Measurements from ENCODE around the gene INPP5A.
"Not testable (repeated sequence)": the region's sequence is repeated elsewhere in the genome, so short reads cannot be mapped to it uniquely, and the experiment has no call there.

INPP5A gene

DNA sequence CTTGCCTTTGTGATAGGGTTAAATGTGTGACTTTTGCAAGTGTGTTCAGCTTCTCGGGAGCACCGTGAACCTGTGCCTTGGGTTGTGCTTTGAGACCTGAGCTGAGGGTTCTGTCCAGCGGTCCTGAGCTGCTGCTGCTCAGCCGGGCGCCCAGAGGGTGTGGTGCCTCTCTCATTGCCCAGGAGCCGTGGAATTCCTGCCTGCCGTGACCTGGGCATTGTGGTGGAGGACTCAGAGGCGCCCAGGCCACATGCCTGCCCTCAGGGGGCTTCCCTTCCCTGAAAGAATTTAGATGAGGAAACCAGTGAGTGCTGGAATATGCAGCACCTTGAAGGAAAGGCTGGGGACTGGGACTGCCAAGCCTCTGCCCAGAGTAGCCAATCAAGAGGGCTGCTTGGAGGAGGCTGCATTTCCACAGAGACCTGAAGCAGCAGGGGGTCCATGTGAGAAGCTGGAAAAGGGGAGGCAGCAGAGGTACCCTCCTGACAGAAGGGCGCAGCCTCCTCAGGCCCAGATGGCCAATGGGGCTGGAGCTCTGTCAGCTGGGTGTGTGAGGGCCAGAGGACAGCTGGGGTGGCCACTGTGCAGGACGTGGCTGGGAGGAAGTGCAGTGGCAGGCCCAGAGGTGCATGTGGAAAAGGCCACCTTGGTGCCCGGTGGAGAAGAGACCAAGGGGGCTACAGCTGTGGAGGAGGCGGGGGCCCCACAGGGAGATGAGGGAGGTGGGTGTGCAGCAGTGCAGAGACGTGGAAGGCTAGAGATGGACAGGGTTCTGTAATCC lies 141.0 kb downstream of the INPP5A start:
- no peak for DNase-seq (ENCODE audit: low read depth)

DNA sequence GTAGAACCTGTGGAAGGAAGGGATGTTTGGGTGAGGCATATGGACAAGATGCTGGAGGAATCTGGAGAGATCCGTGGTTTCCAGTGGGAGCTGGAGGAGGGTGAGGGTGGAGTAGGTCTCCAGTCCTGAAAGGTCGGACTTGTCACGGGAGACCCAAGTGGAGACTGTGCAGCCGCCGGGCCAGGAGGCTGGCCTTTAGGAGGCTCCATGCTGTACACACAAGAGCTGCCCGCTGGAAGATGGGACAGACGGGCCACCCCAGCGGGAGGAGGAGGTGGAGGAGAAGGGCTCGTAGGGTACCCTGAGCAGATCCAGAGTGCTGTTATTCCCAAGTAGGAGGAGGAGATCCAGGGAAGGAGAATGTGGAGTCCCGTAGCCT lies 141.6 kb downstream of the INPP5A start:
- no peak for DNase-seq (ENCODE audit: low read depth)

DNA sequence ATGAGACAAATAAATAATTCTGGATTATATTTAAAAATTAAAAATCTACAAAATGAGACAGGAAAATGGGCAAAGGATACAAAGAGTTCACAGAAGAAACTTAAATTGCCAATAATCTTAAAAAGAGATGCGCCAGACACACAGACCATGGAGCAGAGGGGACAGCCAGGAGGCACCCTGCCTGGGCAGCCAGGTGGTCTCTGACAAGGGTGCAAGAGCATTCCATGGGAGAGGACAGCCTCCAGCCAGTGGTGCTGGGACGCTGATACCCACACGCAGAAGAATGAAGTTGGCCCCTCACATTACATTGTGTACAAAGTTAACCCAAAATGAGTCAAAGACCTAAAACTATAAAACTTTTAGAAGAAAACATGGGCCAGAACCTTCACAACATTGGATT lies 142.1 kb downstream of the INPP5A start:
- no peak for DNase-seq (ENCODE audit: low read depth)

DNA sequence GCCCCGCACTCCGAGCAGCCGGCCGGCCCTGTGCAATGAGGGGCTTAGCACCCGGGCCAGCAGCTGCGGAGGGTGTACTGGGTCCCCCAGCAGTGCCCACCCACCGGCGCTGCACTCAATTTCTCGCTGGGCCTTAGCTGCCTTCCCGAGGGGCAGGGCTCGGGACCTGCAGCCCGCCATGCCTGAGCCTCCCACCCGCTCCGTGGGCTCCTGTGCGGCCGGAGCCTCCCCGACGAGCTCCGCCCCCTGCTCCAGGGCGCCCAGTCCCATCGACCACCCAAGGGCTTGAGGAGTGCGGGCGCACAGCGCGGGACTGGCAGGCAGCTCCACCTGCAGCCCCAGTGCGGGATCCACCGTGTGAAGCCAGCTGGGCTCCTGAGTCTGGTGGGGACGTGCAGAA lies 143.2 kb downstream of the INPP5A start:
- not testable (repeated sequence) for DNase-seq (ENCODE audit: low read depth)

DNA sequence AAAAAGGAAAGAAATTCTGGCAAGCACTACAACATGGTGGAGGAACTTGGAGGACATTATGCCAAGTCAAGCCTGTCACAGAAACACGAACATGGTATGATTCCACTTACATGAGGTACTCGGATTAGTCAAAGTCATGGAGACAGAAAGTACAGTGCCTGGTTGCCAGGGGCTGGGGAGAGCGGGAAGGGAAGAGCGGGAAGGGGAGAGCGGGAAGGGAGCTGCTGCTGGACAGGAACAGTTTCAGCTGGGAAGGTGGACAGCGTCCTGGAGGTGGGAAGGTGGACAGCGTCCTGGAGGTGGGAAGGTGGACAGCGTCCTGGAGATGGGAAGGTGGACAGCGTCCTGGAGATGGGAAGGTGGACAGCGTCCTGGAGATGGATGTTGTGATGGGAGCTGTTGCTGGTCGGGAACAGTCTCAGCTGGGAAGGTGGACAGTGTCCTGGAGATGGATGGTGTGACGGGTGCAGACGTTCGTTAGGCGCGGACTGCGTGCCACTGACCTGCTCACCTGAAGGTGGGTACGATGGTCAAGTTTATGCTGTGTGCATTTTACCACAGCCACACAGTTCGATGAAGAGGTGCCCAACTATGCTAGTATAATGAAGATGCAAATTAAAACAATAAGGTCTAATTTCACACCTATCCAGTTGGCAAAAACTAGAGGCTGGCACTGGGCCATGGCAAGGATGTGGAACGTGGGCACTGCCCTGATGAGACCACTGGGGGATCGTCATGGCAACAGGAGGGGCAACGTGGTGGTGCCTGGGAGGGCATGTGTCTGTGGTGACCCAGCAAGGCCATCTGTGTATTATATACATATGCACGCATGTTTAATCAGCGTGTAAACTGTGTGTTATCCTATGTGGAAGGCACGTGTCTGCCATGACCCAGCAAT lies 144.5 kb downstream of the INPP5A start:
- no peak for DNase-seq (ENCODE audit: low read depth)

DNA sequence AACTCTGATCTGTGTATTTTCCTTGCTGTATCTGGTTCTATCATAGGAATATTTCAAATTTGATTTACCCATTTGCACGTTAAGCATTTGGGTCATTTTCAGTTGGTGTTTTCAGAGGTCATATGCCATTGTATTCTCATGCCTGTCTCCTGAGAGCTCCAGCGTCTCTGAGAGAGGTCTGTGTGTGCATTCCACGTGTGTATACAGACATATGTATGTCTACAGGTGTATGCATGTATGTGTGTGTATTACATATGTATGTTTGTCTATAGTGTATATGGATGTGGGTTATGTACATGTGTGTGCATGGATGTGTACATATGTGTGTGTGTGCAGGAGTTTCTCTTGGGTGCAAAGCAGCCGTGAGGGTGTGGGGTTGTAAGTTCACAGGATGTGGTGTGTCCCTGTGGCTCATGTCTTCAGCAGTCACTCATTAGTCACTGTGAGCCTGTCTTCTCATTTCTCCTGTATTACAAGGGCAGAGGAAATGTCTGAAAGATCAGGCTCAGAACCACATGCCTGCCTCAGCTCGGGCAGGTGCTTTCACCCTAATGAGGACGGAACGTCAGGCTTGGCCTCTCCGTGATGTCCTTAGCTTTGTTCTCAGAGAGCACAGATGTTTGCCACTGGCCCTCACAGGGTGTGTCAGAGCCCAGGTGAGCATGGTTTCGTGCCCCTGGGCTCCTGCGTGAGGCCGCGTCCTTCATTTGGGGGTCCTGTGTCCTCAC lies 146.7 kb downstream of the INPP5A start:
- DNase-seq (ENCODE audit: low read depth): no peak

DNA sequence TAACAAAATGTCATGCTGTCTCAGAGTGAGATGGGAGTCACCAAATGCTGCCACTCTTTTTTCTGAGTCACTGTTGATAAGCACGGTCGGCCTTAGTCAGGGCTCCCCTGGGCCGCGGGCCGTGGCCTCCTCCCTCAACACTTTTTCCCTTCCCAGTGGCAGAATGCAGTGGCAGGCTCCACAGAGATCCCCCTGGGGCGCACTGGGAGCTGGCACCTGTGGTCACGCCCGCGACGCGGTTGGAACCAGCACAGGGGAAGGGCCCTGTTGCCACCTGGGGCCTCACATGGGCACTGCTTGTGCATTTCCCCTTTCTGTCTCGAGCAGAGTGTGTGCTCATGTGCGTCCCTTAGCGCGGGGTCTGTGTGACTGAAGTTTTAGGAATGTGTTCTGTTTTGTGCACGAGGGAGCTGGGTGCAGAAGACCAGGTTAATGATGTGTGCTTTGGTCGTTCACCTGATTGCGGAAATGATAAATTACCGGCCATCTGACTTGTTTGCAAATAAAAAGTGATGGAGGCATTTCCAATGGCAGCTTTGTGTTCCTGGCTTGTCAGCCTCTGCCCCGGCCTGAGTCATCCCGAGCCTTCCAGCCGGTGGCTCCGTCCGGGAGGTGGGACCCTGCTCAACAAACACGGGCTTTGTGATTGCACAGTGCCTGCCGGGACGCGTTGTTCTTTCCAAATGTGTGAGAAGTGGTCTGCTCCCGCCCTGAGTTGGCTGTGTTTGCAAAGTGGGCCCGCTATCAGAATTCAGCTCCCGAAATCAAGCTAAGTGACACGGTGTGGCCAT lies 147.7 kb downstream of the INPP5A start:
- DNase-seq (ENCODE audit: low read depth): no peak

DNA sequence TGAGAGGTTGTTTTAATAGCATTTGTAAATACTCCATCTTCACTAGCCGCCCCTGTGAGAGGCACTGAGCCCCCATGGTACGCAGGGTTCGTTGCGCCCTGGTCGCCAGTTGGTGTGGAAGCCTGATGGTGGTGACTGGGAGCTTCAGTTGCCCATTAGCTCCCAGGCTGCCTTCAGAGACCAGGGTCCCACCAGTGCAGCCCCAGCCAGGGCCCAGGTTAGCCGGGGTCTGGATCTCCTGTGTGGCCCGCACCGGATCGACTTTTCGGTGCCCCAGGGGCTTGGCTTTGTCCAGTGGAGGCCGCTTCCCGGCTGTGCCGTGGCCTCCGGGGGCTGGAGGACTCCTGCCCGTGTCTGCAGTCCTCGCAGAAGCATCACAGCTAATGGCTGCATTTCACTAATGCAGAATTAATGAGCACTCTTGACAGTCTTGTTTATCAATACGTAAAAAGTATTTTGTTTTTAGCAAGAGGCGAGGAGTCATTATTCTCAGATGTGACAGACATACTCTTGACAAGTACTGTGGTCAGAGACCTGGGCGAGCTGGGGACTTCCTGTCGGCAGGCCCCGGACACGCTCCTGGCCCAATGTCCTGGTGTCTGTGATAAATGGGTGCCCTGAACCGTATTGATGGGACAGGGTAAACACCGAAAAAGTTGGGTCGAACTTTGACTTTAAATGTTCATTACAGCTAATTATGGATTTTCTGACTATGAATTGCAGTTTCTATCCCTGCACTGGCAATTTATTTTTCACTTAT lies 148.5 kb downstream of the INPP5A start:
- DNase-seq (ENCODE audit: low read depth): no peak

DNA sequence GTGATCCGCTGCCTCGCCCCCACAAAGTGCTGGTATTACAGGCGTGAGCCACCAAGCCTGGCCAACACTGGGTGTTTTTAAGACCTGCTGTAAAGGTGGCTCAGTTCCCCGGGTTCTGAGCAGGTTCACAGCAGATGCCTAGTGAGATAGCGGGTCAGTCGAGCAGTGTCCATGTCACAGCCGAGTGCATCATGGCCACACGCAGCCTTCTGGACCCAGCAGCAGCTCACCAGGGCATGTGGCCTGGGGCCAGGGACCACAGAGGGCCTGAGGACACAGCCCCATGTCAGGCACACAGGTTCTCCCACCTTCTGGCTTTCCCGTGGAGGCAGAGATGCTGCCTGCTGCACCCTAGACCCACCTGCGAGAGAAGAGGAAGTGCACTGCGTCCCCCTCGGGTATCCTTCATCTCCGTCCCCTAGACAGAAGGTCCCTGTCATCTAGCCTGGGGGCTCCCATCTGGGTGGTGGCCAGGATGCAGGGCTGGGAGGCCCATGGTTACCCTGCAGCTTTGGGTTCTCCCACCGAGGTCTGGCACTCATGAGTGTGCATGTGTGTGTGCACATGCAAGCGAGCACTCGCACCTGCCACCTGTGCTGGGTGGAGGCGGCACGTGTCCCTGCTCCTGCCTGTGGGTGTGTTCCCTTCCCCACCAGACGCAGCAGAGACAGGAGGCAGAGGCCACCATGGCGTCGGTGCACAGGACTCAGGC lies 149.8 kb downstream of the INPP5A start:
- no peak for DNase-seq (ENCODE audit: low read depth)

DNA sequence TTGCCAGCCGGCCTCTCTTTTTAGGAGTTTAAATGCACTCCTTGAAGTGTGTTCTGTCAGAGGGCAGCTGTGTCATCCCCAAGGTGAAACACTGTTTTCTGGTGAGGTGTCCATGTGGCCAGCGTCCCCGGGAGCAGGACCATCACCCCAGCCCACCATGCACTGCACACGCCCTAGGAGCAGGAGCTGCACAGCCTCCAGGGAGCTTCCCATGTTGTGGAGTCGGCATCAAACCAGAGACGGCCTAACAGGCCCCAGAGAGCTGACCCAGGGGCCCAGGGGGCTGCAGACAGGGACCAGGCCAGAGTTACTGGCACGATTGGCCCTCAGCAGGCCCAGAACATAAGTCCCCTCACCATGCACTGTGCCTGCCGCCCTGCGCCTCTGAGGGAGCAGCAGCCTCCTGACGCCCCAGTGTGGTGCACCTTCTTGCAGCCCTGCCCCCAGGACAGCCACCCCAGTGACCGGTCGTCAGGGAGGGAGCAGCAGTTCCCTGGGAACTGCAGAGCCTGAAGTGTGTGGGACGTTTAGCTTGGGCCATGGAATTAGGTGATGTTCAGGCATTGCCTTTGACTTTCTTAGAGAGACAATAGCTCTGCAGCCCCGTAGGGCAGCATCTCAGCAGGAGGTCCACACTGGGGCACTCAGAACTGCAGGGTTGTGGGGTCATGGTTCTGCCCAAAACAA lies 150.4 kb downstream of the INPP5A start:
- no peak for DNase-seq (ENCODE audit: low read depth)

DNA sequence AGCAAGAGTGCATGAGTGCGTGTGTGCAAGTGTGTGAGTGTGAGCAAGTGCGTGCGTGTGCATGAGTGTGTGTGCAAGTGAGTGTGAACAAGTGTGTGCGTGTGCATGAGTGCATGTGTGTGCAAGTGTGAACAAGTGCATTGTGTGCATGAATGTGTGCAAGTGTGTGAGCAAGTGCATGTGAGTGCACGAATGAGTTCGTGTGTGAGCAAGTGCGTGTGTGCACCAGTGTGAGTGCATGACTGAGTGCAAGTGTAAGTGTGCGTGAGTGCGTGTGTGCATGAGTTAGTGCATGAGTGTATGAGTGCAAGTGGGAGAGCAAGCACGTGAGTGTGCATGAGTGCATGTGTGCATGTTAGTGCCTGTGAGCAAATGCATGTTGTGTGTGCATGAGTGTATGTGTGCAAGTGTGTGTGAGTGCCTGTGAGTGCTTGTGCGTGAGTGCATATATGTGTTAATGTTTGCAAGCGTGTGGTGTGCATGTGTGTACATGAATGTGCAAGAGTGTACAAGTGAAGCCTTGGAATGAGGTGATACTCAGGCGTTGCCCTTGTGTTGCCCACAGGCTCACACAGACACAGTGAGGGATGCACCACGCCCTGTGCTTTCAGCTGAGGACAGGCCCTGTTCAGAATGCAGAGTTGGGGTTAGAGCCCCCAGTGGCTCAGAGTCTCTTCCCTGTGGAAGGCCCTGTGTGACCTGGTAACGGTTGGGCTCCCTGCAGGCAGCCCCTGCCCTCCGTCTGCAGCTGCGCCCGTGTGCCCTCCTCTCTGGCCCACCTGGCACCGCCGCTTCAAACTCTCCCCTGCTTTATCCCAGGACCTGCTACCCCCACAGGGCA lies 151.2 kb downstream of the INPP5A start:
- no peak for DNase-seq (ENCODE audit: low read depth)

DNA sequence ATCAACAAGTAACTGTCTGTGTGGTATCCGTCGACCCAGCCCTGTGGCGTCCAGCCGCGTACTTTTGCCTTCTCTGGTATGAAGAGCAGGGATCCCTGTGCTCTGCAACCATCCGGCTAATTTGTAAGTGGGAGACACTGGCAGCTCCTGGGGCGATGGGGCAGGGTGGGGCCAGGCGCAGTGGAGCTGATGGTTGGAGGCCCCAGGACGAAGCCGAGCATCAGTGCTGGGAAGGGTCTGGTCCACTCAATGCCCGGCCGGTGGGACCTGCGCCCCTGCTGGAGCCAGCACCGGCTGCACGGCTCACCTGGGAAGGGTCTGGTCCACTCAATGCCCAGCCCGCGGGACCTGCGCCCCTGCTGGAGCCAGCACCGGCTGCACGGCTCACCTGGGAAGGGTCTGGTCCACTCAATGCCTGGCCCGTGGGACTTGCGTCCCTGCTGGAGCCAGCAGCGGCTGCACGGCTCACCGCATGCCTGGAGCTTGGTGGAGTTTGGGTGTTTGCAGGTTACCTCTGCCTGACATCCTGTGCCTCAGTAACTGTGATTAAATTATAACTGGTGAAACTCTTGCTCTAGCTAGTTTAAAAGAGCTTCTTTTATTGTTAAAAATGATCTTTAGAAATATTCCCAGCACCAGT lies 152.3 kb downstream of the INPP5A start:
- DNase-seq (ENCODE audit: low read depth): no peak

DNA sequence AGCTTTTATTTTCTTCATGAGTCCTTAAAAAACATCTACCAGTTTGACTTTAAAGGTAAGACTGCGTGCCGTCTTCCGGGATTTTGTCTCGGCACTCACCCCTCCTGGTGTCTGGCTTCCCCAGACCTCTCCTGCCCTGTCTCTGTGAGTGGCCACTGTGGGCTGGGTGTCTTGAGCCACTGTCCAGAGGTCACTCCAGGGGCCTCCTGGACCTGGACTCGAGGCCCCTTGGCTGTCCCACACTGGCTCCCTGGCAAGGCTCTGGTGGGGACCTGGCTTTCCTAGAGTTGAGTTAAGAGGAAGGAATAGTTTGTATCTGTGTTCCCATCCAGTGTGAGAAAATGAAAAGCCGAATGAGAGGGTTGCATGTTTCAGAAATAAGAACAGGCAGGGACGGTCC lies 152.8 kb downstream of the INPP5A start:
- DNase-seq (ENCODE audit: low read depth): no peak

DNA sequence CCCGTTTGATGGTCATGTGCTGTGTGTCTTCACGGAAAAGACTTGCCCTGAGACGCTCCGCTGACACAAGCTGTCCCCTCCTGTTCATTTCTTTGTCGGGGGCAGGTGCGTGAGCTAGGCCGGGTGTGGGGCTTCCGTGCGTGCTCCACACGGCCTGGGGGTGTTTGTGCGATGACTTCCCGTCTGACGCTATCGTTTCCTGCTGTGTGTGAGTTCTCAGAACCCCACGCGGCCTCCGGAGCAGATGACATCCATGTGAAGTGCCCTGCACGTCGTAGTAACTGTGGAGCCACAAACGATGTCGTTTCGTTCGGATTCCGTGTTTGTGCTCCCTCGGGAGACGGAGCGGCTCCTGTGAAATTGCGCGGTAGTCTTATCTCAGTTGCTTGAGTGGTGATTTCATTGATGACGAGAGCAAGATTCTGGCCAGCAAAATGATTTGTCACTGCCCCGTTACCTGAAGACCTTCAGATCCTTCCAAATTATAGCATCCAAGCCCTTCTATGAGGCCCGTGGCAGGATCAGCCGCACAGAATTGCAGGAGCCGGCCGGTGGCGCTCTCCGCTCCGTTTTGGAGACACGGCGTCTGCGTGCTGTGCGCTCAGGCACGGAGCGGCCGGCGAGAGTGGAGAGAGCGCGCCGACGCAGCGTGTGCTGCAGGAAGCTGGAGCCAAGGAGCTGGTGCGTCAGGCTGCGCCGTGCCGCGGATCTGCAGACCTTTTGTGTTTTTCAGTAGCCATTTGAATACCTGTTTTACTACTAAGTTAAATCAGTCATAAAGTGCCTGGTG lies 153.4 kb downstream of the INPP5A start:
- no peak for DNase-seq (ENCODE audit: low read depth)

DNA sequence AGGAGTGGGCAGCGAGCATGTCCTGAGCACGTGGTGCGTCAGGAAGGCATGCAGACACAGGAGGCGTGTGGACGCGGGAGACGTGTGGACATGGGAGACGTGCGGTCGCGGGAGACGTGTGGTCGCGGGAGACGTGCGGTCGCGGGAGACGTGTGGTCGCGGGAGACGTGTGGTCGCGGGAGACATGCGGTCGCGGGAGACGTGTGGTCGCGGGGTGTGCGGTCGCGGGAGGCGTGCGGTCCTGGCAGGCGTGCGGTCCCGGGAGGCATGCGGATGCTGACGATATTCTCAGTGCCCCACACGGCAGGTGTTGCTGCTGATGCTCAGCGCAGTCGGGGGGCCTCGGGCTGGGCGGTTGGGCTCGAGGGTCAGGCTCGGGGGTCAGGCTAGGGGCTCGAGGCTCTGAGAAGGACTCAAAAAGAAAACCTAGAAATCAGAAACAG lies 154.1 kb downstream of the INPP5A start:
- DNase-seq (ENCODE audit: low read depth): no peak

DNA sequence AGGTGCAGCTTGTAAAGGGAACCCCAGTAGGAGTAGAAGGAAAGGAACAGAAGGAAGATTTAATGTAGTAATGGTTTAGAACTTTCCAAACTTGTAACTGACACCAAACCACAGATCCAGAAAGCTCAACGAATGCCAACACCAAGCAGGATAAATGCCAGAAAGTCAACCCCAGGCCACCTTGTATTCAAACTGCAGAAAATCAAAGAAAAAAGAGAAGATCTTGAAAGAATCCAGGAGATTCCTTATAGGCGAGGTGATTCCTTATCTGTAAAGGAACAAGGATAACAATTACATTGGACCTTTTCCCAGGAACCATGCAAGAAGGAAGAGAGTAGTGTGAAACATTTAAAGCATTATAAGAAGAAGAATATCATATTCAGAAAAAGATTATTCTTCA lies 154.7 kb downstream of the INPP5A start:
- no peak for DNase-seq (ENCODE audit: low read depth)

DNA sequence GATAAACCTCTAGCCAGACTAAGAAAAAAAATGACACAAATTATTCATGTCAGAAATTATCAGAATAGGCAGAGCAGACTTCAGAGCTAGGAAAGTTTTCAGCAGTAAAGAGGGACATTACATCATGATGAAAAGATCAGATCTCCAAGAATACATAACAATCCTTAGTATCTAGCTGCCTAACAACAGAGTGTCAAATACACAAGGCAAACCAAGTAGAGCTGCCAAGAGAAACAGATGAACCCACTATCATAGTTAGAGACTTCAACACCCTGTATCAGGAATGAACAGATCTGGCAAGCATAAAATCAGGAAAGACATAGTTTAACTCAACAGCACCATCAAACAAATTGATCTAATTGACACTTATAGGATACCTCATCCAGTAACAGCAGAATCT lies 156.1 kb downstream of the INPP5A start:
- DNase-seq (ENCODE audit: low read depth): no peak

DNA sequence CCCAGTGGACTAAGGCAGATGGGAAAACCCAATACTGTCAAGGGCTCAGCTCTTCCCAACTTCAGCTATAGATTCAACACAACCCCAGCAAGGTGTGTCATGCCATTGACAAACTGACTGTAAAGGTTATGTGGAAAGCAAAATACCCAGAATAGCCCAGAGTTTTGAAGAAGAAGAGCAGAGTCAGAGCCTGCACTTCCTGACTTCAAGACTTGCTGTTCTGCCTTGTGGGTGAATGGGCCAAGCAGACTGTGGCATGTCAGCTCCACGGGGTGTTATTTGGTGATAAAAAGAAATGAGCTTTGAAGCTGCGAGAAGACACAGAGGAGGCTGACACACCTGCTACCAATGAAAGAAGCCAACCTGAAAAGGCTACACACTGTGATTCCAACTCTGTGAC lies 158.6 kb downstream of the INPP5A start:
- DNase-seq (ENCODE audit: low read depth): no peak

Data from HS-5 (cell line).